ENCODE results near the gene SERPINH1. TPM values are rescaled to one million over a fixed set of nuclear protein-coding genes. Genes with fewer than 3 reads are reported as not detected.

The SERPINH1 gene
- total RNA-seq, 4 donors from 2014 or later = 149 to 226 (median 173) TPM

DNA sequence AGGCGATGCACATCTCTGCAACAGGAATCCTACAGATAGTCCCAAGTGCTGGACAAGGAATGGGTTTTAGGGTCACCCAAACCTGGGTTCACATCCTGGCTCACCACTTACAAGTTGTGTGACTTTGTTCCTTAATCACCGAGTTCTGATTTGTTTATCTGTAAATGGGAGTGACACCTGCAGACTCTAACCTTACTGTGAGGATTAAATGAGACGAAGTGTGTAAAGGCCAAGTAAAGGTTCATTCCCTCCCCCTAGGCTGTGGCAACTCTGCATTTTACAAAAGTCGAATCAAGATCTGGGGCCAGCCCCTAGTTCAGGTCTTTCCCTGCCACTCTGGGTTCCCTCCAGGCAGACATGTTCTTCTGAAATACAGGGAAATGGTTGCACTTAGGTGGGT is 34.9 kb downstream of the SERPINH1 start:
- TF ChIP-seq, protein P1, sequence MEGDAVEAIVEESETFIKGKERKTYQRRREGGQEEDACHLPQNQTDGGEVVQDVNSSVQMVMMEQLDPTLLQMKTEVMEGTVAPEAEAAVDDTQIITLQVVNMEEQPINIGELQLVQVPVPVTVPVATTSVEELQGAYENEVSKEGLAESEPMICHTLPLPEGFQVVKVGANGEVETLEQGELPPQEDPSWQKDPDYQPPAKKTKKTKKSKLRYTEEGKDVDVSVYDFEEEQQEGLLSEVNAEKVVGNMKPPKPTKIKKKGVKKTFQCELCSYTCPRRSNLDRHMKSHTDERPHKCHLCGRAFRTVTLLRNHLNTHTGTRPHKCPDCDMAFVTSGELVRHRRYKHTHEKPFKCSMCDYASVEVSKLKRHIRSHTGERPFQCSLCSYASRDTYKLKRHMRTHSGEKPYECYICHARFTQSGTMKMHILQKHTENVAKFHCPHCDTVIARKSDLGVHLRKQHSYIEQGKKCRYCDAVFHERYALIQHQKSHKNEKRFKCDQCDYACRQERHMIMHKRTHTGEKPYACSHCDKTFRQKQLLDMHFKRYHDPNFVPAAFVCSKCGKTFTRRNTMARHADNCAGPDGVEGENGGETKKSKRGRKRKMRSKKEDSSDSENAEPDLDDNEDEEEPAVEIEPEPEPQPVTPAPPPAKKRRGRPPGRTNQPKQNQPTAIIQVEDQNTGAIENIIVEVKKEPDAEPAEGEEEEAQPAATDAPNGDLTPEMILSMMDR (IDR thresholded peaks at IDR 0.05; ENCODE audit: low read depth) = no peak

DNA sequence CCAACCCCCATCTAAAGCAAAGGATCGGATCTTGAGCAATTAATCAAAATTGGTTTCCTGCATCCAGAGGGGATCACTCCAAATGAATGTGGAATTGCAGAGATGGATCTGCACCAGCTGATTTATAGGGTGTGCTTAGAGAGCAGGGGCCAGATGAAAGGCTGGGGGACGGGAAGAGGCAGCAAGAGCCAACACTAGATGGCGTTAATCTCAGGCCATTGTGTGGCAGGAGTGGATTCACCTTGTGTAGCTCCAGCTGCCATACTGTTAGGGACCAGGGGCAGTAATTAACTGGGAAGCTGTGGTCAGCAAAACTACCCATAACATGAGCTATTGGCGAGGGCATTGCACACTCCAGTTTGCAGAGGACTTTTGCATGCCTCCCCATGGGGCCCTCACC is 35.6 kb downstream of the SERPINH1 start:
- TF ChIP-seq, protein P1 (IDR thresholded peaks at IDR 0.05; ENCODE audit: low read depth) = no peak

DNA sequence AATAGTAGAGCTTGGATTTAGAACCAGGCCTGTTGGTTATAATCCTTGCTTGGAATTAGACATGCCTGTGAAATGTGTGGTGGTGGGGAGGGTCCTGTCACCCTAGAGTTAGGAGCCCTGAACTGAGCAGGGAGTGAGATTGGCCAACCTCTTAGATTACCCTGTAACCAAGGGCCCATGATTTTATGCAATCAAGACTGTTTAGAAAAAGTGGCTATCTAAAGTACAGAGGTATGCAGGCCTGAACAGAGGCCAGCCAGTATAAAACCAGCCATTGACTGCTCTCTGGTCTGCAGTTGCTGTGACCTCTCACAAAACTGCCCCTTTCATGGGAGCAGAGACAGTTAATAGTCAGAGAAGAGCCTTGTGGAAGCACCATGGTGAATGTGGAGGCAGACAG is 36.2 kb downstream of the SERPINH1 start:
- TF ChIP-seq, protein P1 (IDR thresholded peaks at IDR 0.05; ENCODE audit: low read depth) = no peak

DNA sequence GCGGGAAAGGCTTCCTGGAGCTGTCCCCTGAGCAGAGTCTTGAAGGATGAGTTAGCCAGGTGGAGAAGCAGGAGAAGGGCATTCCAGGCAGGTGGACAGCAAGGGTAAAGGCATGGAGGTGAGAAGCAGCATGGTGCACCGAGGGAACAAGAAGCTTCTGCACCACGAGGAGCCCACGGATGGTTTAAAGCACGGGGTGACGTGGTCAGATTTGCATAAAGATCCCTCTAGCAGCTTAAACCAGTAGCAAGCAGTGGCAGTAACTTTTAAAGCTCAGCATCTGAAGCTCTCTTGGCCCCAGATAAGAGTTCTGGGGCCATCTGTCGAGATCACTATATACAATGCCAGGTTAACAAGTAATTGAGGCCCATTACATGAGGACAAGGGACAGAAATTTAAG is 36.8 kb downstream of the SERPINH1 start:
- TF ChIP-seq, protein P1 (IDR thresholded peaks at IDR 0.05; ENCODE audit: low read depth) = no peak

DNA sequence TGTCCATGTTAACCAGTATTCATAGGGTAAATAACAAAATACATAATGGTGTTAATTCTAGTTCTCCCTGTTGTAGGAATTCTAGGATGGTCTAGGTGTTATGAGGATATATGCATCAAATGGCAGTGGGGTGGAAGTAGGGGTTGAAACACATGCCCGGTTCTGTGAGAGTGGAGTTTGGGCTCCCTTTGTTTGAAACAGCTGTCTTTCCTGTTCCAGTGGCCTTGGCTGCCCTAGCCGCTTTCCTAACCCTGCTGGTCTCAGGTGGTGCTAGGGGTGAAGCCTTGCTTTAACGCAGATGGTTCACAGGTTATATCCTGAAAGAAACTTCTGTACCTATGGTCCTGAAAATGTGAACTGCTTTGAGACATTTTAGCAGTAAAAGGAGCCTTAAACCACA is 38.3 kb downstream of the SERPINH1 start:
- TF ChIP-seq, protein P1 (IDR thresholded peaks at IDR 0.05; ENCODE audit: low read depth) = no peak

DNA sequence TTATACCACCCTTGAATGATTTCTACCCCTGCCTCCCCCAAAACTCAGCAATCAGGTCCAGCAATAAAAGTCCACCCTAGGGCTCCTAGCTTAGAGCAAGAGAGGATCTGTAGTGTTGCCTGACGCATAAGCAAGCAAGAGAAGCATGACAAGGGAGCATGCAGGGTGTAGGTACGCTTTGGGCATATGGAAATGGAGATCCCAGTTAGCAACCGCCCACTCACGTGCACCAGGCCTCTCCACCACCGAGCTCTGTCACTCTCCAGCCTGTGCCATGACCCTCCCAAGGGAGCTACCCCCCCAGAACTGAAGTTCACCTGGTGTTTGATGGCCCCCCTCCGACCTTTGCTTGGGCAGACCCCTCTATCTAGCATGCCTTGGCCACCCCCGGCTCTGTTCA is 39.4 kb downstream of the SERPINH1 start:
- TF ChIP-seq, protein P1 (IDR thresholded peaks at IDR 0.05; ENCODE audit: low read depth) = no peak

DNA sequence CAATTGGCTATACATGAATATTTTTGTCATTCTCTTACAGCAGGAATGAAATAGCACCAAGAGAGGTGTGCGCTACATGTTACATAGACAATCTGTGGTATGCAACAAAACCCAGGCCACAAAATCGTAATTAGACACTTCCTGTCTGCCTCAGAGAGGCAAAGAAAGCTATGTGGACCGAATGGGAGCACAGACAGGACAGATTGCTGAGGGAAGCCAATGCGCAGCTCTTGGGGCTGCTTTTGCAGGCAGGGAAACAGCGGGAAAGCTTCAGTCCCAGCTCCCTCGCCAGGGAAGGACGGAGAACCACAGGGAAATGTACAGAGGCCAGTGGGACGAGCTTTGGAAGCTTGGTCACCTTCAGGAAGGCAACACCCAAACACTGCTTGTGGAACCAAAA is 40.9 kb downstream of the SERPINH1 start:
- TF ChIP-seq, protein P1 (IDR thresholded peaks at IDR 0.05; ENCODE audit: low read depth) = no peak
